WTC11 (cell line): ENCODE results near the gene TSKU. TPM values are rescaled to one million over a fixed set of nuclear protein-coding genes. Genes with fewer than 3 reads are reported as not detected.

Experiments
- ATAC-seq: fragments of 200-7000 bp; cut with Tn5 transposase; 2 replicates; pipeline ENCODE4 v1.10.0; 2021; ENCODE audit warnings: mild to moderate bottlenecking, moderate library complexity
- CTCF ChIA-PET: fragments of 300-600 bp; sonication (Branson Sonifier 250); formaldehyde crosslinking; loops from one replicate; lab custom pipeline; 2021; ENCODE audit warnings: antibody characterized with exemption; lab: Charles Lee
- POLR2A ChIA-PET: fragments of 350-600 bp; sonication (Branson Sonifier 250); formaldehyde crosslinking; loops from one replicate; lab custom pipeline; 2021; ENCODE audit warnings: antibody characterized with exemption; lab: Charles Lee
- DNase-seq: peaks from one replicate; pipeline ENCODE4 v3.0.0; 2021; ENCODE audit warnings: low spot score
- H3K27ac Mint-ChIP-seq: 2 replicates; pipeline ENCODE4 v1.8.0; 2021; ENCODE audit warnings: mixed read lengths
- H3K27me3 Mint-ChIP-seq: 2 replicates; pipeline ENCODE4 v1.8.0; 2021; ENCODE audit warnings: low read depth, mild to moderate bottlenecking, moderate library complexity, mixed read lengths
- H3K36me3 Mint-ChIP-seq: 2 replicates; pipeline ENCODE4 v1.8.0; 2021; ENCODE audit warnings: mixed read lengths
- H3K4me1 Mint-ChIP-seq: 2 replicates; pipeline ENCODE4 v1.8.0; 2022; ENCODE audit warnings: mixed read lengths
- H3K4me3 Mint-ChIP-seq: 2 replicates; pipeline ENCODE4 v1.8.0; 2021; ENCODE audit warnings: mild to moderate bottlenecking, moderate library complexity, mixed read lengths
- H3K9me3 Mint-ChIP-seq: 2 replicates; pipeline ENCODE4 v1.8.0; 2021; ENCODE audit warnings: mixed read lengths
- FOXK1 ChIP-seq: sonication (generic); formaldehyde crosslinking; IDR thresholded peaks from 2 replicates; pipeline ENCODE4 v1.8.0; 2022; ENCODE audit warnings: mild to moderate bottlenecking, moderate library complexity, missing genetic modification reagents
- FOXP1 ChIP-seq: sonication (generic); formaldehyde crosslinking; IDR thresholded peaks from 2 replicates; pipeline ENCODE4 v1.8.0; 2022; ENCODE audit warnings: missing genetic modification reagents, mild to moderate bottlenecking, moderate library complexity, borderline replicate concordance
- GRHL2 ChIP-seq: fragments of 250-450 bp; sonication (Bioruptor Pico); IDR thresholded peaks from 2 replicates; pipeline ENCODE4 v1.8.0; 2022; ENCODE audit warnings: mild to moderate bottlenecking, moderate library complexity; ENCODE audit not compliant: insufficient replicate concordance, severe bottlenecking
- HMGA2 ChIP-seq: fragments of 250-450 bp; sonication (Bioruptor Pico); IDR thresholded peaks from 2 replicates; pipeline ENCODE4 v1.4.0; 2021; ENCODE audit warnings: mild to moderate bottlenecking, moderate library complexity
- IRF1 ChIP-seq: sonication (generic); formaldehyde crosslinking; IDR thresholded peaks from 2 replicates; pipeline ENCODE4 v1.8.0; 2023; ENCODE audit warnings: missing genetic modification reagents
- IRF2 ChIP-seq: sonication (generic); formaldehyde crosslinking; IDR thresholded peaks from 2 replicates; pipeline ENCODE4 v1.8.0; 2022; ENCODE audit warnings: low read depth, missing genetic modification reagents, borderline replicate concordance
- JAZF1 ChIP-seq: fragments of 250-450 bp; sonication (Bioruptor Pico); IDR thresholded peaks from 2 replicates; pipeline ENCODE4 v1.9.0; 2021; ENCODE audit warnings: moderate library complexity, mild to moderate bottlenecking, inconsistent platforms
- MXD4 ChIP-seq: fragments of 250-450 bp; sonication (Bioruptor Pico); IDR thresholded peaks from 2 replicates; pipeline ENCODE4 v1.8.0; 2021; ENCODE audit warnings: mild to moderate bottlenecking, moderate library complexity, borderline replicate concordance
- NFYB ChIP-seq: sonication (generic); formaldehyde crosslinking; conservative IDR thresholded peaks from 2 replicates; pipeline ENCODE4 v1.8.0; 2022; ENCODE audit warnings: low read depth, missing genetic modification reagents
- NR1H2 ChIP-seq: sonication (generic); formaldehyde crosslinking; IDR thresholded peaks from 2 replicates; pipeline ENCODE4 v1.9.0; 2021; ENCODE audit warnings: mild to moderate bottlenecking, moderate library complexity, missing genetic modification reagents
- PRDM15 ChIP-seq: sonication (generic); formaldehyde crosslinking; IDR thresholded peaks from 2 replicates; pipeline ENCODE4 v1.8.0; 2022; ENCODE audit warnings: missing genetic modification reagents
- PRRX2 ChIP-seq: fragments of 250-450 bp; sonication (Bioruptor Pico); IDR thresholded peaks from 2 replicates; pipeline ENCODE4 v1.8.0; 2021; ENCODE audit warnings: mild to moderate bottlenecking
- USF1 ChIP-seq: sonication (generic); formaldehyde crosslinking; IDR thresholded peaks from 2 replicates; pipeline ENCODE4 v1.8.0; 2022; ENCODE audit warnings: mild to moderate bottlenecking, missing genetic modification reagents
- ZBTB21 ChIP-seq: sonication (generic); formaldehyde crosslinking; IDR thresholded peaks from 2 replicates; pipeline ENCODE4 v1.8.1; 2023; ENCODE audit warnings: mild to moderate bottlenecking, missing genetic modification reagents, borderline replicate concordance
- ZNF263 ChIP-seq: sonication (generic); formaldehyde crosslinking; IDR thresholded peaks from 2 replicates; pipeline ENCODE4 v1.8.1; 2022; ENCODE audit warnings: low read depth, mild to moderate bottlenecking, moderate library complexity, missing genetic modification reagents
- ZNF317 ChIP-seq: sonication (generic); formaldehyde crosslinking; IDR thresholded peaks from 2 replicates; pipeline ENCODE4 v1.8.1; 2023; ENCODE audit warnings: low read depth, mild to moderate bottlenecking, moderate library complexity, missing genetic modification reagents, borderline replicate concordance
- total RNA-seq: library from RNA; stranded (reverse); gene quantifications from 3 replicates; pipeline ENCODE4 v1.2.3, GENCODE V29; 2021
- TF ChIP-seq, protein P1 (sequence below): sonication (generic); formaldehyde crosslinking; IDR thresholded peaks from 2 replicates; pipeline ENCODE4 v1.8.1; 2023; ENCODE audit warnings: mild to moderate bottlenecking, missing genetic modification reagents, borderline replicate concordance
- TF ChIP-seq, protein P2 (sequence below): sonication (generic); formaldehyde crosslinking; IDR thresholded peaks from 2 replicates; pipeline ENCODE4 v1.8.1; 2023; ENCODE audit warnings: mild to moderate bottlenecking, missing genetic modification reagents
- TF ChIP-seq, protein P3 (sequence below): sonication (generic); formaldehyde crosslinking; IDR thresholded peaks from 2 replicates; pipeline ENCODE4 v1.8.0; 2022; ENCODE audit warnings: mild to moderate bottlenecking, missing genetic modification reagents

The TSKU gene
- total RNA-seq, 1 experiment from 2014 or later = 30.3 TPM

DNA sequence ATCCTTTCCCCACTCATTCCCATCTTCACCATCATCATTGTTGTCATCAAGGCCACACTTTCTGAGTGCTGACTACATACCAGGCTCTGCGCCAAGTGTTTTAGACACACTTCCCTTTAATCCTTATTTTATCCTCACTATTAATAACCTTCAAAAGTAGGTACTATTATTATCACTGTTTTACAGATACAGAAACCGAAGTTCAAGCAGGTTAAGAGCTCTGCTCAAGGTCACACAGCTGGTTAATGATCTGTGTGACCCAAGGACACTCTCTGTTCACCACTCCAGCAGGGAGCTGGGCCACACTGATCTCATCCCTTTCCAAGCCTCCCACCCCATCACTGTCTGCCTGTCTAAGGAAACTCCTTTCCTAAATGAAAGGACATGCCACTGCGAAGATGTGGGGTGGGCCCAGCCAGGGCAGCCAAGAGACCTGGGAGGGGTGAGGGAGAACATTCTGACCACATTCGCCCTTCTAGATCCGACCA lies 17.2 kb upstream of the TSKU start (continued):
- TF ChIP-seq NFYB (CRISPR knock-in tag) (no peak), FOXP1 (CRISPR knock-in tag) (no peak), MXD4 (CRISPR knock-in tag) (no peak), HMGA2 (no peak), GRHL2 (CRISPR knock-in tag) (no peak)
- TF ChIP-seq, protein P1, sequence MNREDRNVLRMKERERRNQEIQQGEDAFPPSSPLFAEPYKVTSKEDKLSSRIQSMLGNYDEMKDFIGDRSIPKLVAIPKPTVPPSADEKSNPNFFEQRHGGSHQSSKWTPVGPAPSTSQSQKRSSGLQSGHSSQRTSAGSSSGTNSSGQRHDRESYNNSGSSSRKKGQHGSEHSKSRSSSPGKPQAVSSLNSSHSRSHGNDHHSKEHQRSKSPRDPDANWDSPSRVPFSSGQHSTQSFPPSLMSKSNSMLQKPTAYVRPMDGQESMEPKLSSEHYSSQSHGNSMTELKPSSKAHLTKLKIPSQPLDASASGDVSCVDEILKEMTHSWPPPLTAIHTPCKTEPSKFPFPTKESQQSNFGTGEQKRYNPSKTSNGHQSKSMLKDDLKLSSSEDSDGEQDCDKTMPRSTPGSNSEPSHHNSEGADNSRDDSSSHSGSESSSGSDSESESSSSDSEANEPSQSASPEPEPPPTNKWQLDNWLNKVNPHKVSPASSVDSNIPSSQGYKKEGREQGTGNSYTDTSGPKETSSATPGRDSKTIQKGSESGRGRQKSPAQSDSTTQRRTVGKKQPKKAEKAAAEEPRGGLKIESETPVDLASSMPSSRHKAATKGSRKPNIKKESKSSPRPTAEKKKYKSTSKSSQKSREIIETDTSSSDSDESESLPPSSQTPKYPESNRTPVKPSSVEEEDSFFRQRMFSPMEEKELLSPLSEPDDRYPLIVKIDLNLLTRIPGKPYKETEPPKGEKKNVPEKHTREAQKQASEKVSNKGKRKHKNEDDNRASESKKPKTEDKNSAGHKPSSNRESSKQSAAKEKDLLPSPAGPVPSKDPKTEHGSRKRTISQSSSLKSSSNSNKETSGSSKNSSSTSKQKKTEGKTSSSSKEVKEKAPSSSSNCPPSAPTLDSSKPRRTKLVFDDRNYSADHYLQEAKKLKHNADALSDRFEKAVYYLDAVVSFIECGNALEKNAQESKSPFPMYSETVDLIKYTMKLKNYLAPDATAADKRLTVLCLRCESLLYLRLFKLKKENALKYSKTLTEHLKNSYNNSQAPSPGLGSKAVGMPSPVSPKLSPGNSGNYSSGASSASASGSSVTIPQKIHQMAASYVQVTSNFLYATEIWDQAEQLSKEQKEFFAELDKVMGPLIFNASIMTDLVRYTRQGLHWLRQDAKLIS (CRISPR knock-in tag) = no peak

- Mint-ChIP-seq H3K27ac (no peak overlapping the region), H3K9me3 (no peaks in the 10 kb centered on the region), H3K27me3 (peaks cover 12% of the 10 kb centered on the region), H3K36me3 (peaks cover 2% of the 10 kb centered on the region; the same call in 1 of the 2 replicates), H3K4me1 (peaks cover 50% of the 10 kb centered on the region), H3K4me3 (no peak overlapping the region)
- ChIA-PET POLR2A (no interaction called here), CTCF (no interaction called here)
- DNase-seq = no peak
- TF ChIP-seq PRDM15 (CRISPR knock-in tag) (no peak), USF1 (no peak), IRF1 (no peak), NR1H2 (CRISPR knock-in tag) (no peak), PRRX2 (CRISPR knock-in tag) (no peak), IRF2 (CRISPR knock-in tag) (no peak), ZNF263 (CRISPR knock-in tag) (no peak), ZNF317 (CRISPR knock-in tag) (no peak), JAZF1 (CRISPR knock-in tag) (no peak), FOXP1 (CRISPR knock-in tag) (no peak), MXD4 (CRISPR knock-in tag) (no peak), GRHL2 (CRISPR knock-in tag) (no peak), FOXK1 (CRISPR knock-in tag) (no peak), ZBTB21 (CRISPR knock-in tag) (no peak)
- TF ChIP-seq, protein P2, sequence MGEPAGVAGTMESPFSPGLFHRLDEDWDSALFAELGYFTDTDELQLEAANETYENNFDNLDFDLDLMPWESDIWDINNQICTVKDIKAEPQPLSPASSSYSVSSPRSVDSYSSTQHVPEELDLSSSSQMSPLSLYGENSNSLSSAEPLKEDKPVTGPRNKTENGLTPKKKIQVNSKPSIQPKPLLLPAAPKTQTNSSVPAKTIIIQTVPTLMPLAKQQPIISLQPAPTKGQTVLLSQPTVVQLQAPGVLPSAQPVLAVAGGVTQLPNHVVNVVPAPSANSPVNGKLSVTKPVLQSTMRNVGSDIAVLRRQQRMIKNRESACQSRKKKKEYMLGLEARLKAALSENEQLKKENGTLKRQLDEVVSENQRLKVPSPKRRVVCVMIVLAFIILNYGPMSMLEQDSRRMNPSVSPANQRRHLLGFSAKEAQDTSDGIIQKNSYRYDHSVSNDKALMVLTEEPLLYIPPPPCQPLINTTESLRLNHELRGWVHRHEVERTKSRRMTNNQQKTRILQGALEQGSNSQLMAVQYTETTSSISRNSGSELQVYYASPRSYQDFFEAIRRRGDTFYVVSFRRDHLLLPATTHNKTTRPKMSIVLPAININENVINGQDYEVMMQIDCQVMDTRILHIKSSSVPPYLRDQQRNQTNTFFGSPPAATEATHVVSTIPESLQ = no peak
- TF ChIP-seq, protein P3, sequence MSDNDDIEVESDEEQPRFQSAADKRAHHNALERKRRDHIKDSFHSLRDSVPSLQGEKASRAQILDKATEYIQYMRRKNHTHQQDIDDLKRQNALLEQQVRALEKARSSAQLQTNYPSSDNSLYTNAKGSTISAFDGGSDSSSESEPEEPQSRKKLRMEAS (CRISPR knock-in tag) = no peak
- ATAC-seq = no peak
Observed at GRCh38 chr11:76766521-76766920, 16.6 kb upstream of the TSKU start.
